Glutamatergic neuron (in vitro differentiated cells): ENCODE data around the gene BAX. TPM values are rescaled to one million over a fixed set of nuclear protein-coding genes. Genes with fewer than 3 reads are reported as not detected.

ENCODE experiments used
- DNase-seq: peaks from one replicate; pipeline ENCODE4 v3.0.0; 2022
- H3K27ac Mint-ChIP-seq: one replicate; pipeline ENCODE4 v1.8.0; 2020; ENCODE audit warnings: mild to moderate bottlenecking, mixed read lengths, inconsistent platforms; ENCODE audit not compliant: unreplicated experiment
- H3K27me3 Mint-ChIP-seq: one replicate; pipeline ENCODE4 v1.8.0; 2020; ENCODE audit warnings: mild to moderate bottlenecking, moderate library complexity, mixed read lengths, inconsistent platforms; ENCODE audit not compliant: unreplicated experiment
- H3K36me3 Mint-ChIP-seq: one replicate; pipeline ENCODE4 v1.8.0; 2020; ENCODE audit warnings: mild to moderate bottlenecking, mixed read lengths, inconsistent platforms; ENCODE audit not compliant: unreplicated experiment
- H3K4me1 Mint-ChIP-seq: one replicate; pipeline ENCODE4 v1.8.0; 2020; ENCODE audit warnings: mild to moderate bottlenecking, low read depth, mixed read lengths, inconsistent platforms; ENCODE audit not compliant: unreplicated experiment
- H3K4me3 Mint-ChIP-seq: one replicate; pipeline ENCODE4 v1.8.0; 2020; ENCODE audit warnings: mild to moderate bottlenecking, mixed read lengths, inconsistent platforms; ENCODE audit not compliant: unreplicated experiment
- H3K9me3 Mint-ChIP-seq: one replicate; pipeline ENCODE4 v1.8.0; 2020; ENCODE audit warnings: mild to moderate bottlenecking, moderate library complexity, mixed read lengths, inconsistent platforms; ENCODE audit not compliant: unreplicated experiment
- CTCF ChIP-seq: fragments of 200-600 bp; sonication (generic); IDR thresholded peaks from one replicate; pipeline ENCODE4 v1.5.0; 2021; ENCODE audit not compliant: partially characterized antibody, unreplicated experiment
- total RNA-seq: library from RNA; stranded (reverse); fragmentation: NEBNext Ultra II Directional; extraction: Animal tissue kit (Norgen Biotek cat#: 25700); gene quantifications from one replicate; pipeline ENCODE4 v1.2.1, GENCODE V29; 2021; ENCODE audit not compliant: unreplicated experiment

Gene BAX
- total RNA-seq, 1 donor from 2014 or later: 87.7 TPM

DNA sequence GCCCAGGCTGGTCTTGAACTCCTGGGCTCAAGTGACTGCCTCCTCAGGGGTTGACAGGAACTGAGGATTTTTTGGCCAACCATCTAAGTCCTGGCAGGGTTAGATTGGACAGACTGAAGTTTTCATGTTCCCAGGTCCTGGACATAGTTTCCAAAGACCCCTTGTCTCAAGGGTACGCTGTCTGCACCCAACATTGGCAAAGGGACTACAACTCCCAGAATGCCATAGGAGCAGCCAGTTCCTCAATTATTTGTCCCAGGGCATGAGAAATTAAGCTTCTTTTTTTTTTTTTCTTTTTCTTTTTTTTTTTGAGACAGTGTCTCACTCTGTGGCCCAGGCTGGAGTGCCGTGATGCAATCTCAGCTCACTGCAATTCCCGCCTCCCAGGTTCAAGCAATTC, 31.5 kb downstream of the BAX start:
- peaks cover 7% of the 10 kb centered on the region for H3K27me3 Mint-ChIP-seq
- no peak overlapping the region for H3K4me3 Mint-ChIP-seq
- peaks cover 9% of the 10 kb centered on the region for H3K4me1 Mint-ChIP-seq
- H3K9me3 Mint-ChIP-seq: peaks cover 14% of the 10 kb centered on the region
- TF ChIP-seq CTCF: no peak
- no peak overlapping the region for H3K27ac Mint-ChIP-seq
- no peaks in the 10 kb centered on the region for H3K36me3 Mint-ChIP-seq
- no peak for DNase-seq

DNA sequence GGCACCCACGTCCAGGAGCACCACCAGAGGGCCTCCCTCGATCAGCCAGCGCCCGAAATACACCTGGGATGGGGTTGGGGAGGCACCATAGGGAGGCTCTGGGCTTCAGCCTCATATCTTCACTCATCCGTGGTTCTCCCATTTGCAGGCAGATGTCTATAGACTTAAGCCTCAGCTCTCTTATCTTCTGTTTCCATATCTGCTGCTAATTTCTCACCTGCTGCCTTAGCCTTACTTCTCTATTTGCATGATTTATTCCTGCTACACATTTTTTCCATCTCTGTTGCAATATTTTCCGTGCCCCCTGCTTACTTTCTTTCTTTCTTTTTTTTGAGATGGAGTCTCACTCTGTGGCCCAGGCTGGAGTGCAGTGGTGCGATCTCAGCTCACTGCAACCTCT, 32.6 kb downstream of the BAX start:
- Mint-ChIP-seq H3K27me3 (peaks cover 5% of the 10 kb centered on the region), H3K9me3 (peaks cover 14% of the 10 kb centered on the region), H3K4me3 (no peak overlapping the region), H3K27ac (no peak overlapping the region), H3K4me1 (peaks cover 9% of the 10 kb centered on the region), H3K36me3 (no peaks in the 10 kb centered on the region)
- TF ChIP-seq CTCF: no peak
- DNase-seq: no peak

- H3K27me3 Mint-ChIP-seq: peaks cover 2% of the 10 kb centered on the region
- peaks cover 14% of the 10 kb centered on the region for H3K9me3 Mint-ChIP-seq
- no peak overlapping the region for H3K27ac Mint-ChIP-seq
- TF ChIP-seq CTCF: no peak
- no peaks in the 10 kb centered on the region for H3K36me3 Mint-ChIP-seq
- DNase-seq: no peak
- peaks cover 9% of the 10 kb centered on the region for H3K4me1 Mint-ChIP-seq
- no peak overlapping the region for H3K4me3 Mint-ChIP-seq
These were observed 33.6 kb downstream of the BAX start for GRCh38 chr19:48988286-48988685.

- Mint-ChIP-seq H3K4me3 (peak overlapping the region; percentile 30), H3K36me3 (no peaks in the 10 kb centered on the region), H3K9me3 (peaks cover 14% of the 10 kb centered on the region), H3K27ac (no peak overlapping the region), H3K27me3 (peaks cover 2% of the 10 kb centered on the region), H3K4me1 (peaks cover 9% of the 10 kb centered on the region)
- DNase-seq: no peak
- TF ChIP-seq CTCF: no peak
These were observed 34.2 kb downstream of the BAX start for GRCh38 chr19:48988860-48989259.

GRCh38 chr19:48989701-48990291, 35.1 kb downstream of the BAX start:
- no peaks in the 10 kb centered on the region for H3K36me3 Mint-ChIP-seq
- H3K27me3 Mint-ChIP-seq: peaks cover 2% of the 10 kb centered on the region
- H3K27ac Mint-ChIP-seq: peak overlapping the region; percentile 89
- DNase-seq: peak; percentile 52
- peak overlapping the region; percentile 100 for H3K4me3 Mint-ChIP-seq
- TF ChIP-seq CTCF: no peak
- peaks cover 16% of the 10 kb centered on the region for H3K4me1 Mint-ChIP-seq
- H3K9me3 Mint-ChIP-seq: peaks cover 14% of the 10 kb centered on the region
